K562 (cell line): Measurements from ENCODE around the gene NPIPA3. TPM values are rescaled to one million over a fixed set of nuclear protein-coding genes. Genes with fewer than 3 reads are reported as not detected.
A peak's percentile ranks its signal among the peaks of the same experiment; 100 is the strongest.

ENCODE experiments used
- BHLHE40 ChIP-seq: IDR thresholded peaks from 2 replicates; pipeline ENCODE4 v1.6.1; 2011; ENCODE audit warnings: low read length, improper control_type of control experiment
- BRD9 ChIP-seq: fragments of 450-650 bp; IDR thresholded peaks from 2 replicates; pipeline ENCODE4 v1.6.1; 2018; ENCODE audit warnings: low read depth; ENCODE audit not compliant: partially characterized antibody
- ETV1 ChIP-seq: fragments of 450-650 bp; conservative IDR thresholded peaks from 2 replicates; pipeline ENCODE4 v1.6.1; 2016; ENCODE audit warnings: missing genetic modification characterization, control low read depth, low read depth, missing compliant biosample characterization
- EWSR1 ChIP-seq: fragments of 450-650 bp; IDR thresholded peaks from 2 replicates; pipeline ENCODE4 v1.6.1; 2018; ENCODE audit warnings: borderline replicate concordance, mild to moderate bottlenecking, low read depth, moderate library complexity; ENCODE audit not compliant: partially characterized antibody
- FOXA1 ChIP-seq: fragments of 450-650 bp; IDR thresholded peaks from 2 replicates; pipeline ENCODE4 v1.6.1; 2016; ENCODE audit warnings: mild to moderate bottlenecking, borderline replicate concordance
- HMBOX1 ChIP-seq: sonication (generic); IDR thresholded peaks from 2 replicates; pipeline ENCODE4 v1.6.1; 2016
- HMG20A ChIP-seq: fragments of 450-650 bp; formaldehyde crosslinking; conservative IDR thresholded peaks from 2 replicates; pipeline ENCODE4 v1.4.0; 2020; ENCODE audit warnings: mild to moderate bottlenecking, mixed read lengths
- HNRNPUL1 ChIP-seq: fragments of 200-400 bp; formaldehyde crosslinking; IDR thresholded peaks from 2 replicates; pipeline ENCODE4 v1.6.1; 2017; ENCODE audit warnings: low read length
- MCM7 ChIP-seq, 2 experiments: fragments of 450-650 bp; IDR thresholded peaks; 2 replicates each; pipeline ENCODE4 v1.6.1; 2016 to 2018
- MTA2 ChIP-seq: fragments of 450-650 bp; IDR thresholded peaks from 2 replicates; pipeline ENCODE4 v1.6.1; 2016; ENCODE audit warnings: low read depth
- MTA3 ChIP-seq: fragments of 450-650 bp; formaldehyde crosslinking; IDR thresholded peaks from 2 replicates; pipeline ENCODE4 v1.6.1; 2017; ENCODE audit warnings: mild to moderate bottlenecking, borderline replicate concordance
- POLR2H ChIP-seq: IDR thresholded peaks from 2 replicates; pipeline ENCODE4 v1.6.1; 2016; ENCODE audit warnings: missing genetic modification characterization, low read depth, mild to moderate bottlenecking, control low read depth, missing compliant biosample characterization, moderate library complexity
- RAD51 ChIP-seq: fragments of 450-650 bp; IDR thresholded peaks from 2 replicates; pipeline ENCODE4 v1.7.1; 2016; ENCODE audit warnings: low read depth, mild to moderate bottlenecking, borderline replicate concordance
- SLC30A9 ChIP-seq: fragments of 250-450 bp; sonication (Bioruptor Pico); IDR thresholded peaks from 2 replicates; pipeline ENCODE4 v1.8.0; 2022; ENCODE audit warnings: mild to moderate bottlenecking, moderate library complexity
- ZBTB9 ChIP-seq: fragments of 450-650 bp; formaldehyde crosslinking; IDR thresholded peaks from 2 replicates; pipeline ENCODE4 v1.4.0; 2020; ENCODE audit warnings: mild to moderate bottlenecking, moderate library complexity
- ZFPM2 ChIP-seq: fragments of 250-450 bp; sonication (Bioruptor Pico); IDR thresholded peaks from 2 replicates; pipeline ENCODE4 v1.5.1; 2022; ENCODE audit warnings: mild to moderate bottlenecking
- ZNF274 ChIP-seq: IDR thresholded peaks from 2 replicates; pipeline ENCODE4 v1.6.1; 2011; ENCODE audit warnings: low read depth, mild to moderate bottlenecking, low read length, moderate library complexity, borderline replicate concordance
- ZNF668 ChIP-seq: fragments of 250-450 bp; sonication (Bioruptor Pico); IDR thresholded peaks from 2 replicates; pipeline ENCODE4 v1.8.0; 2022; ENCODE audit warnings: mild to moderate bottlenecking, inconsistent platforms
- ZNF75A ChIP-seq: fragments of 450-650 bp; formaldehyde crosslinking; IDR thresholded peaks from 2 replicates; pipeline ENCODE4 v1.4.0; 2020; ENCODE audit warnings: mild to moderate bottlenecking
- polyA plus RNA-seq, 8 experiments: library from polyadenylated mRNA; depleted of rRNA in 4 of 8; stranded (reverse) in 5 of 8; unstranded in 3 of 8; fragments of >200 nt; fragmentation: Nextera tagmentation in 2 of 8; fragmentation: Illumina TruSeq in 1 of 8; extraction: Ambion mirVana in 2 of 8; extraction: Trizol in 1 of 8; gene quantifications; 2 replicates each; pipeline versions ENCODE4 v1.2.1 to v1.2.3, GENCODE V29; 2011 to 2014; ENCODE audit warnings: inconsistent platforms in 1 of 8, missing spikeins in 1 of 8
- total RNA-seq, 7 experiments: library from RNA; depleted of rRNA in 6 of 7; stranded (reverse); fragments of >200 nt in 6 of 7; fragmentation: Illumina TruSeq in 2 of 7; extraction: Trizol in 2 of 7; gene quantifications; 2 replicates each; pipeline versions ENCODE4 v1.2.1 to v1.2.3, GENCODE V29; 2011 to 2021; ENCODE audit warnings: low replicate concordance in 1 of 7
- TF ChIP-seq, protein P1 (sequence below): fragments of 200-800 bp; sonication (Bioruptor generic); IDR thresholded peaks from 2 replicates; pipeline ENCODE4 v1.6.1; 2017; ENCODE audit warnings: missing genetic modification characterization, missing compliant biosample characterization
- TF ChIP-seq, protein P2 (sequence below): sonication (generic); formaldehyde crosslinking; IDR thresholded peaks from 2 replicates; pipeline ENCODE4 v1.9.0; 2022; ENCODE audit warnings: mild to moderate bottlenecking, missing genetic modification reagents
- TF ChIP-seq, protein P3 (sequence below), 3 experiments: IDR thresholded peaks in 2 of 3; conservative IDR thresholded peaks in 1 of 3; 2 replicates each; pipeline ENCODE4 v1.5.1; 2011 to 2012; ENCODE audit warnings: low read length in 3 of 3, mild to moderate bottlenecking in 3 of 3, control low read depth in 2 of 3, improper control_type of control experiment in 1 of 3, inconsistent platforms in 1 of 3, low read depth in 1 of 3, mixed read lengths in 1 of 3, moderate library complexity in 1 of 3; ENCODE audit not compliant: insufficient read depth in 2 of 3

NPIPA3 gene
- total and polyA plus RNA-seq, 9 of the 15 experiments (the other 6 are each of a cell fraction or from before 2014, with no cell fraction given): 1.1 to 6.6 (median 2.0) TPM

DNA sequence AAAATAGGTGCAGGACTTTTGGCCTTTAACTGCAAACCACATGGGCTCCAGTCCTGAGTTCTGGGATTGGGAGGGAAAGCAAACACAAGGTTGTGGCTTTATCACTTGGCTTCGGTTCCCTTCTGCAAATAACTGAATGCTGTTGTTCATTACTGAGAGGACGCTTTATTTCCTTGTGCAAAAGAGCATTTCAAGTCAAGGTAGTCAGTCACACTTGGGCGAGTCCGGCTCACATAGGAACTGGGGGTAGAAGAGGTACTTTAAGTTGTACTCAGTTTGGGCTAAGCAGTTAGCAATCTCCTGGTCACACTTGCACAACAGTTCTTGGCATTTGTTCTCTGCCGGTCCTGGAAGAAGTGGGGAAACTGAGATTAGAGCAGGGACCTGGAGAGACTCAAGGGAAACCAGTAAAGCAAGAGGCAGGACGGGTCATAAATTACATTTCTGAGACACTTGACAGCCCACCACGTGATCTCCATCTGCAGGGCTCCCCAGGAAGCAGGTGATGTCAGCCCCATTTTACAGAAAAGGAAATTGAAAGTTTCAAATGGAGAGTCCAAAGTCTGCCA, 30.7 kb upstream of the NPIPA3 start (continued):
- TF ChIP-seq BHLHE40 (peak; percentile 50; the same call in 1 of the 2 replicates), ETV1 (tag) (peak; percentile 32; the same call in 1 of the 2 replicates), EWSR1 (no peak), ZBTB9 (CRISPR knock-in tag) (no peak), HMBOX1 (no peak), POLR2H (tag) (no peak), ZNF75A (no peak), ZNF668 (no peak), RAD51 (peak; percentile 83), ZFPM2 (CRISPR knock-in tag) (no peak), HNRNPUL1 (no peak), ZNF274 (no peak), MCM7 (IDR thresholded peaks at IDR 0.05) (no peak), HMG20A (CRISPR knock-in tag) (no peak), BRD9 (no peak), MTA2 (no peak), SLC30A9 (CRISPR knock-in tag) (no peak), FOXA1 (no peak), MTA3 (no peak)
- TF ChIP-seq, protein P1, sequence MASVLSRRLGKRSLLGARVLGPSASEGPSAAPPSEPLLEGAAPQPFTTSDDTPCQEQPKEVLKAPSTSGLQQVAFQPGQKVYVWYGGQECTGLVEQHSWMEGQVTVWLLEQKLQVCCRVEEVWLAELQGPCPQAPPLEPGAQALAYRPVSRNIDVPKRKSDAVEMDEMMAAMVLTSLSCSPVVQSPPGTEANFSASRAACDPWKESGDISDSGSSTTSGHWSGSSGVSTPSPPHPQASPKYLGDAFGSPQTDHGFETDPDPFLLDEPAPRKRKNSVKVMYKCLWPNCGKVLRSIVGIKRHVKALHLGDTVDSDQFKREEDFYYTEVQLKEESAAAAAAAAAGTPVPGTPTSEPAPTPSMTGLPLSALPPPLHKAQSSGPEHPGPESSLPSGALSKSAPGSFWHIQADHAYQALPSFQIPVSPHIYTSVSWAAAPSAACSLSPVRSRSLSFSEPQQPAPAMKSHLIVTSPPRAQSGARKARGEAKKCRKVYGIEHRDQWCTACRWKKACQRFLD (CRISPR knock-in tag): no peak
- TF ChIP-seq, protein P2, sequence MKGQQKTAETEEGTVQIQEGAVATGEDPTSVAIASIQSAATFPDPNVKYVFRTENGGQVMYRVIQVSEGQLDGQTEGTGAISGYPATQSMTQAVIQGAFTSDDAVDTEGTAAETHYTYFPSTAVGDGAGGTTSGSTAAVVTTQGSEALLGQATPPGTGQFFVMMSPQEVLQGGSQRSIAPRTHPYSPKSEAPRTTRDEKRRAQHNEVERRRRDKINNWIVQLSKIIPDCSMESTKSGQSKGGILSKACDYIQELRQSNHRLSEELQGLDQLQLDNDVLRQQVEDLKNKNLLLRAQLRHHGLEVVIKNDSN (CRISPR knock-in tag): peak; percentile 76
- TF ChIP-seq, protein P3, sequence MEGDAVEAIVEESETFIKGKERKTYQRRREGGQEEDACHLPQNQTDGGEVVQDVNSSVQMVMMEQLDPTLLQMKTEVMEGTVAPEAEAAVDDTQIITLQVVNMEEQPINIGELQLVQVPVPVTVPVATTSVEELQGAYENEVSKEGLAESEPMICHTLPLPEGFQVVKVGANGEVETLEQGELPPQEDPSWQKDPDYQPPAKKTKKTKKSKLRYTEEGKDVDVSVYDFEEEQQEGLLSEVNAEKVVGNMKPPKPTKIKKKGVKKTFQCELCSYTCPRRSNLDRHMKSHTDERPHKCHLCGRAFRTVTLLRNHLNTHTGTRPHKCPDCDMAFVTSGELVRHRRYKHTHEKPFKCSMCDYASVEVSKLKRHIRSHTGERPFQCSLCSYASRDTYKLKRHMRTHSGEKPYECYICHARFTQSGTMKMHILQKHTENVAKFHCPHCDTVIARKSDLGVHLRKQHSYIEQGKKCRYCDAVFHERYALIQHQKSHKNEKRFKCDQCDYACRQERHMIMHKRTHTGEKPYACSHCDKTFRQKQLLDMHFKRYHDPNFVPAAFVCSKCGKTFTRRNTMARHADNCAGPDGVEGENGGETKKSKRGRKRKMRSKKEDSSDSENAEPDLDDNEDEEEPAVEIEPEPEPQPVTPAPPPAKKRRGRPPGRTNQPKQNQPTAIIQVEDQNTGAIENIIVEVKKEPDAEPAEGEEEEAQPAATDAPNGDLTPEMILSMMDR (IDR thresholded peaks at IDR 0.05 in 2 of 3, conservative IDR thresholded peaks at IDR 0.05 in 1 of 3; ENCODE audit: insufficient read depth in 2 of 3, low read depth in 1 of 3, low read length in 3 of 3): no peak
